ENCODE results near the gene EGFLAM.
A peak's percentile ranks its signal among the peaks of the same experiment; 100 is the strongest.

EGFLAM gene

DNA sequence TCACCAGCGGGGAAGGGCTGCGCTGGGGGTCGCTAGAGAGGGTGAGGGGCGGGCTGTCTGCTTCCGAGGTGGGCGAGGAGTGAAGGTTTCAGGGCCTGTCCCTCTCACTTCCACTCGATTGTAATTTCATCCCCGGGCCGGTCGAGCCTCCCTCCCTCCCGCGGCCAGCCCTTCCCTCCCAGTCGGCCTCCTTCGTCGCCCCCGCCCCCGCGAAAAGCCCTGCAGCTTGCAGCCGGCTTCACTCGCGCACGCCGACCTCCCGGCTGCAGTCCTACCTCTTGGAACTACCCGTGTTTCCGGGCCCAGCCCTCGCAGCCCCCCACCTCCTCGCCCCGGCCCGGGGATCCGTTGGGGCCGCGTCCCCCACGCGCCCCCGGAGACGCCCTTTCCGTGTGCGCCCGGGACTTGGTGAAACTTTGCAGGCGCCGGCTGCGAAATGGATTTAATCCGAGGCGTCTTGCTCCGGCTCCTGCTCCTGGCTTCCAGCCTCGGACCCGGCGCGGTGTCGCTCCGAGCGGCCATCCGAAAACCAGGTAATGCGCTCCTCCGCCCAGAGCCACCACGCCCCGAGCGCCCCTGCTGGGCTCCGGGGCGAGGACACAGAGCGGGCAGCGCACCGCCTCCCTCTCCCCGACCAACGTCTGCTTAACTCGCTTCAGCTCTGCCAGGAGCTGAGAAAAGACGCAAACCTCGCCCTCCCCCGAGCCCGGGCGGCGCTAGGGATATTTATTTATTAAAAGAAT, at the start of gene EGFLAM:
TSS of gene EGFLAM (plus strand) at position 241 of the 743 bp plus-strand sequence. CDS start at position 437, 196 bp downstream.
- DNase-seq (ENCODE audit: low read depth), result no peak

DNA sequence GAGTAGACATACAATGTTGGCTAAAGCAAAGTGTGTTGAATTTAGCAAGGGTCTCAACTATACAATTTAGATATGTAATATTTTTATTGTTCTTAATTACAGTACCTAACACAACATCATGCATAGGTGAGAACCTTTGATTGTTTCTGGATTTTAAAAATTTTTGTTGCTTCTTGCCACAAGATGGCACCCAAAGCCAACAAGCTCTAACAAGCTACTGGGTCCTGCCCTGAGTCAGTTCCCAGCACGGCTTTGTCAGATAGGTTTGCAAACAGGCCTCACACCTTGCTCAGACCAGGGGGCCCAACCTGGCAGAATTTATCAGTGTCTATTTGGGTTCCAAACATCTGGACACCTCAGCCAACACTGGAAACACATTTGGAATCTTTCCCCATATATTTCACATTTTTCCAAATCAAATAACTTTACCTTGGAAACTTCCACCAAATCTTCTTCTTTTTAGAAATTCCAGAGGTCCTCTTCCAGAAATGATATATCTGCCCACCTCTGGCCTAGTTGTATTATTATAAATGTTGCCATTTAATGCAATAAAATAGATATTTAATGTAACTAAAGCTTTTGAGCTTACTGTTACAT, 49.5 kb upstream of the EGFLAM start:
- DNase-seq (ENCODE audit: low read depth), result peak; percentile 57

DNA sequence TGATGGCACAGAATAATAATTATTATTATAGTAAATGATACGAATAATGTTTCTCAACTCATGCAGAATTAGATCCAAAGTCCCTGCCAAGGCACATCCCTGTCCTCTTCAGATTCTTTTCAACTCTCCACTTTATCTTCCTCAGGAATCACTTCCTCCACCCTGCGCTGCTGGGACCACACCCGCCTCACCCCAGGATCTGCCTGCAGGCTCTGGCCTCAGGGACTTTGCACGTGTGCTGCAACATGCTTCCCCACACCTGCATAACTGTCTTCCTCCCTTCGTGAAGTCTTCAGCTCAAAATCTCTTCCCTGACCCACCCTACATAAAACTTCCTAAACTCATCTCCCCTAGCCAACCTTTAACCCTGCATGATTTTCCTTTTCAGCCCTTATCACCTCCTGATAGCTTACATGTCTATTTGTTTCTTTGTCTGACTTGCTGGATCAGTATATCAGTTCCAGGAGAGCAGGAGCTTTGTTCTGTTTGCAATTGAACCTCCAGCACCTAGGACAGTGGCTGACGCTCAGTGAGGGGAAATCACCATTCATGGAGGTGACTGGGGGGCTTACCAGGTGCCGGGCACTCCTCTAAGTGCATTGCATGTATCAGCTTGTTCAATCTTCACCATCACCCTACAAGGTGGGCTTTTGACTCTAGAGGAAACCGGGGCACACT, 47.5 kb upstream of the EGFLAM start:
- no peak for DNase-seq (ENCODE audit: low read depth)

GRCh38 chr5:38211354-38211710, 47.0 kb upstream of the EGFLAM start:
- no peak for DNase-seq (ENCODE audit: low read depth)

DNA sequence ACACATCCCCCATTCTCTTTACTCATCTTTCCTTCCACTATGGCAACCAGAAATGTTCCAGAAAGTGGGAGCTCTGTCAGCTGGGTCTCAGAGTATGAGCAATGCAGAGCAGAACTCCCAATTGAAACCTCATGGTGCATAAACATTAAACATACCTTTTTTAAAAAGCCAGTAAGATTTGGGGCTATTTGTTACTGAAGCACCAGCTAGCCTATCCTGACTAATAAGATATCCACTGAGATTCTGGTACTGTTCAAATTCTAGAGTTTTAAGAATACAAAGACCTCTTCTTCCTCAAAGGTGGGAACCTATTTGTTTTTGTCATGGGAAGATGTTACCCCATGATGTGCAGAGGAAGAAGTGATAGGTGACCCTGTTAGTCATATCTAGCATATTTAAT, 46.1 kb upstream of the EGFLAM start:
- no peak for DNase-seq (ENCODE audit: low read depth)

DNA sequence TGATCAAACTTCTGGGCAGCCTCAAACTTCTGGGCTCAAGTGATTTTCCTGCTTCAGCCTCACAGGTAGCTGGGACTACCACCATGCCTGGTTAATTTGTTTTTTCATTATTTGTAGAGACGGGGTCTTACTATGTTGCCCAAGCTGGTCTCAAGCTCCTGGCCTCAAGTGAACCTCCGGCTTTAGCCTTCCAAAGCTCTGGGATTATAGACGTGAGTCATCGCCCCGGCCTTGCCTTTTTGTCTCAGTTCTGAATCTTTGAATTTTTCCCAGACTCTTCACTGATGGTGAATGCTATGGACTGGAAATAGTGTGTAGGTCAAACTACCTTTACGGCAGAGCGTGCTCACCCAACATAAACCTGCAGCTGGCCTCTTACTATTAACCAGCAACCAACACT, 32.3 kb upstream of the EGFLAM start:
- DNase-seq (ENCODE audit: low read depth), result peak; percentile 39

- DNase-seq (ENCODE audit: low read depth), result no peak
These were observed 29.4 kb upstream of the EGFLAM start for GRCh38 chr5:38228914-38229313.

DNA sequence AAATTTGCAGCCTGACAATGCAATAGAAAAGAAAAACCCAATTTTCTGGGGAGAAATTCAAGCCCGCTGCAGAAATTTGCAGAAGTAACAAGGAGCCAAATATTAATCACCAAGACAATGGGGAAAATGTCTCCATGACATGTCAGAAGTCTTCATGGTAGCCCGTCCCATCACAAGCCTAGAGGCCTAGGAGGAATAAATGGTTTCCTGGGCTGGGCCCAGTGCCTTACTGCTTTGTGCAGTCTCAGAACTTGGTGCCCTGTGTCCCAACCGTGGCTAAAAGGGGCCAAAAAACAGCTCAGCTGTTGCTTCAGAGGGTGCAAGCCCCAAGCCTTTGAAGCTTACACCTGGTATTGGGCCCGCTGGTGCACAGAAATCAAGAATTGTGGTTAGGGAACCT, 23.6 kb upstream of the EGFLAM start:
- no peak for DNase-seq (ENCODE audit: low read depth)

DNA sequence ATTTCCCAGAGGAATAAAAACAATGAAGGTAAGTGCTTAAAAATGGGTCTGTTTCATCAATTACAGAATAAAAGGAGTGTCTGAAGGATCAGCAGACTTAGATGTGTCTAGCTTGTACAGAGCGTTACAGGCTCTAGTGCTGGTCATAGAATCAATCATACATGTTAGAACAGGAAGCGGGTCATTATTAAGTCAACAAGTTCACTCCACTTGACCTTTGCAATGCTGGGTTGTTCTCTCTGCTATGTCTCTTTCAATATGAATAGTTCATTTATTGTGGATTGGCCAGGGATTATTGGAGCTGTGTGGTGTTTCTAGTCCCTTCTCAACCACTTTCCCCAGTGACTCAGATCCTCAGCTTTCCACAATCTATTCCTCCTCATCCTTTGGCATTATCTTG, 20.7 kb upstream of the EGFLAM start:
- DNase-seq (ENCODE audit: low read depth), result no peak

DNA sequence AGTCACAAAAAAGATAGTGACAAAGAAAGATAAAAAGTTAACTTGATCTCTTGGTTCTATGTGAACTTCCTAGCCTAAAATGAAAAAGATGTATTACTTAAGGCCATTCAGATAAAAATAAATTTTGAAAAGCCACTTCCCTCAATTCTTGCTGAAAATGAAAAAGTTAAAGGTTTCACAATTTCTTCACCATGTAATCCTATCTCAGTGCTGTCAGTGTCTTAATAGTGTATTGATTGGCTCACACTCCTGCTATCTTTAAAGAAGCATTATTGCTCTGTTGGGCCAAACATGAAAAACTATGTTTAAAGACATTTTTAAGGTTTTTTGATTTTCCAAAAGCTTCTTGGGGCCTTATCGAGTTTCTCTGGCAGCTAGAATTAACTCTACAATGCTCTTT, 18.1 kb upstream of the EGFLAM start:
- no peak for DNase-seq (ENCODE audit: low read depth)

GRCh38 chr5:38241655-38242054, 16.7 kb upstream of the EGFLAM start:
- DNase-seq (ENCODE audit: low read depth), result no peak

- no peak for DNase-seq (ENCODE audit: low read depth)
These were observed 13.1 kb upstream of the EGFLAM start for GRCh38 chr5:38245307-38245706.

DNA sequence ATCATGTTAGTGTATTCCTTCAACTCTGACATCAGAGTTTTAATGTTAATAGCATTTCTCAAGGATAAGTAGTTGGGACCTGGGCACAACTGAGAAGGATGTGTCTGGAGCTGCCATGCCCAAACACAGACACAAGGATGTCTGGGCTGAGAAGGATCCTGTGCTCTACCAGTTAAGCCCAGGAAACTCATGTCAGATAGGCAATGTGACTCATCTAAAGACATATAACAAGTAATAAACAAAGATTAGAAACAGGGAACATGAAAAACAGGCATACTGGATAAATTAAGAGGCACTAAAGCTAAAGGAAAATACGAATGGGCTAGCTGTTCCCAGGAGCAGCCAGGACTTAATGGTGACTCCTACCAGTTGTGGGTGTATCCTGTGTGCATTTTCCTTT, 9.1 kb upstream of the EGFLAM start:
- DNase-seq (ENCODE audit: low read depth), result peak; percentile 68

- DNase-seq (ENCODE audit: low read depth), result peak; percentile 24
These were observed 8.5 kb upstream of the EGFLAM start for GRCh38 chr5:38249812-38250211.

DNA sequence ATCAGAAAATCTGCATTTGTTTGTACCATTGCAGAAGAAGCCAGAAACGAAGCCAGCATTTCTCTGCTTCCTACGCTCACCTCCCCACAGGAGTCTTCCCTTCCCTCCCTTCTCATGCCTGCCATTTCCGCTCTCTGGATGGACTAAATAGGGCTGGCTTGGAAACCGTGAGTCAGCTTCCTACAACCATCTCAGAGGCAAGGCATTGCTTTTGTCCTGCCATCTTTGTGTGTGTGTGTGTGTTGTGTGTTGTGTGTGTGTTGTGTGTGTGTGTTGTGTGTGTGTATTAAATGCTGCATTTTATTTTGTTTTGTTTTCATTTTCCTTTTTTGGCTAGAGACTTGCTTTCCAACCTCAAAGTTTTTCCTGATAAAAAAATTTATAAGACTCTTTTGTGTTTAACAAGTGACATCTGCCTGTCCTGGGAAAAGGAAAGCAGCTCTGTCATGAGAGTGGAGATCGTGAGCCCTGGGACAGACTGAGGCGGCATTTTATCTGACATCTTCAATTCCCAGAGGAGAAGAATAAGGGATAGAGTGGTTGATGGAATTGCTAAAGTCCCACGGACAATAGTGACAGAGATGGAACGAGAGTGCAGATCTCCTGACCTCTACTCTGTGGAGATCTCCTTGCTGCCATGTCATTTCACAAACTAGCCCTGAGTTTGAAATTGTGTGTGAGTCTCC, 7.5 kb upstream of the EGFLAM start:
- peak; percentile 9 for DNase-seq (ENCODE audit: low read depth)

DNA sequence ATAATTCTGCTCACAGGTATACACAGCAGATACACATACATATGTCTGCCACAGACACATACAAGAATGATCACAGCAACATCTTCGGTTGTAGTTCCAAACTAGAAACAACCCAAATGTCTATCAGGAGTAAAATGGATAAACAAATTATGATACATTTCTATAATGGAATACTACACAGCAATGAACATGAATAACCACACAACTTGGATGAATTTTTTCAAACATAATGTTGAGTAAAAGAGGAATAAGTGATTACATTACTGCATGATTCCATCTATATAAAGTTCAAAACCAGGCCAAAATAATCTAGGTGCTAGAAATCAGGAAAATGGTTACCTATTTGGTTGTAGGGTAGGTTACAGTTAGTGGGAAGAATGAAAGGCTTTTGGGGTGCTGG, 4.6 kb upstream of the EGFLAM start:
- DNase-seq (ENCODE audit: low read depth), result no peak

GRCh38 chr5:38257308-38258041, 884 bp upstream of the EGFLAM start:
- no peak for DNase-seq (ENCODE audit: low read depth)

DNA sequence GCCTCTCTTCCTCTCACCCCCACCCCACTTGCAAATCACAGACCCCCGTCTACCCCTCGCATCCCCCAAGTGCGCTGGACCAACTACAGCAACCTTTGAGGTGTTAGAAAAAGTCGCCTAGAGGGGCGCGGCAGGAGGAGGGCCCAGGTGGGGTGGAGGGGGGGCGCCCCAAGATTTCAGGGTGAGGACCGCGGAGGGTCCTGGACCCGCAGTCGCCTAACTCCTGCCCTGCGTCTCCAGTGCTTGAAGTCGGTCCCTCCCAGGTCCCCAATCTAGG, 379 bp upstream of the EGFLAM start:
- no peak for DNase-seq (ENCODE audit: low read depth)

DNA sequence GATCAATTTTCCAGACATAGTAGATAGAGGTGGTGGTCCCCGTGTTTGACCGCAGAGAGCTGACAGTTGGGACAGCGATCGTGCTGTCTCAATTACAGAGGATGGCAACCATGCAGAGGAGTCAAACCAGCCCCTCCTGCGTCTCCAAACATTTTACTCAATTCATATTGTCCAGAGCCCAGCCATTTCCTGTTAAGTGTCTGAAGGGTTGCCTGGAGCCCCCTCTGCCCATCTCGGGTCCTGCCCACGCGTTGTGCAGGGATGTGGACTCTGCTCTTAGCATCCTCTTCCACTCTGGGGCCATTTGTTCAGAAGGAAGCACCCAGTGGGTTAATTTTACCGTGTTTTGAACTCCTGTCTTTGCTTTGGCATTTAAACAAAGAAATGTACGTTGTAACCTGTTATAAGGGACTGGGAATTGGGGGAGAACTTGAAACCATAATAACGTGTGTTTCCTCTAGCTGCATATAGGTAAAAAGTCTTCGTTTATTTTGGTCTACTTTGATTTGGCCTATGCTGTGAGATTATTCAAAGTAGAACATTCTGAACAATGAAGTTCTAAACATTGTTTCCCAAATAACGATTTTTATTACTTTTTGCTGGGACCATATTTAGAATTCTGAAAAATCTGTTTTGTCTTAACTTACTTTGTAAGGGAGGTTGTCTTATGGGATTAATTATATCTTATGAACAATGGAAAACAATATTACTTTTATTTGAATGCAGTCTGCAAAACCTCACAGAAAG, 876 bp downstream of the EGFLAM start:
- no peak for DNase-seq (ENCODE audit: low read depth)

DNA sequence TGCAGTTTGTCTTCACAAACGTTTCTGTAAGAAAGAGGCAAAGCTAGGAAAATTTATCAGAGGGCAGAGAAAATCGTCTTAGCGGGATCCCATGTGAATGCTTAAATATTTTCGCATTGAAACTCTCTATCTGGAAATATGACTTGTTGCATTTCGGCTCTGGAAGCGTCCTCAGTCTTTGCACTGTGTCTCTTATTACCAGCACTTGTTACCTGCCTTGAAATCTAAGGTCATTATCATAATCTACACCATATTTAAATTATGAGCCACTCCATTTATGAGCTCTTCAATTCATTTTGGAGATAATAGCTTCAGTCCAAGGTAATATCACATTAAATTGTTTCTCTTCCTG, 1.4 kb downstream of the EGFLAM start:
- DNase-seq (ENCODE audit: low read depth), result no peak

- DNase-seq (ENCODE audit: low read depth), result no peak
These were observed 5.6 kb downstream of the EGFLAM start for GRCh38 chr5:38263983-38264382.
